NB4 (cell line): ENCODE results near the gene VKORC1.

Experiments
- MYC ChIP-seq: IDR thresholded peaks from 2 replicates; pipeline ENCODE4 v1.6.1; 2011; ENCODE audit warnings: low read depth, low read length
- POLR2A ChIP-seq: IDR thresholded peaks from 2 replicates; pipeline ENCODE4 v1.6.1; 2011; ENCODE audit warnings: mild to moderate bottlenecking; ENCODE audit not compliant: insufficient read length; ENCODE audit errors: extremely low read depth
- TF ChIP-seq, protein P1 (sequence below): IDR thresholded peaks from one replicate; pipeline ENCODE4 v1.5.1; 2012; ENCODE audit warnings: low read depth, low read length

DNA sequence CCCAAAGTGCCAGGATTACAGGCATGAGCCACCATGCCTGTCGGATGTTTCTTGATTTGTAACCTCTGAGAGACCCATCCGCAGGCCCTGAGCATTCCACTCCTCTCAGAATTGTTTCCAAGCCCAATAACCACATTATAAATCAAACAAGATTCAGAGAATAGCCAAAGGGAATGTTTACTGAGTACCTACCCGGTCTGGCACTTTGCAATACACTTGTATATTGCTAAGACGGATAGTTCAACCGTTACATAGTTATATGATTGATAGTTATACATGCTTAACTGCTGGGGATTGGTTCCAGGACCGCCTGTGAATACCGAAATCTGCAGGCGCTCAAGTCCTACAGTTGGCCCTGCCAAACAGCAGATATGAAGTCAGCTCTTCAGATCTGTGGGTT lies 19.9 kb upstream of the VKORC1 start:
- TF ChIP-seq, protein P1, sequence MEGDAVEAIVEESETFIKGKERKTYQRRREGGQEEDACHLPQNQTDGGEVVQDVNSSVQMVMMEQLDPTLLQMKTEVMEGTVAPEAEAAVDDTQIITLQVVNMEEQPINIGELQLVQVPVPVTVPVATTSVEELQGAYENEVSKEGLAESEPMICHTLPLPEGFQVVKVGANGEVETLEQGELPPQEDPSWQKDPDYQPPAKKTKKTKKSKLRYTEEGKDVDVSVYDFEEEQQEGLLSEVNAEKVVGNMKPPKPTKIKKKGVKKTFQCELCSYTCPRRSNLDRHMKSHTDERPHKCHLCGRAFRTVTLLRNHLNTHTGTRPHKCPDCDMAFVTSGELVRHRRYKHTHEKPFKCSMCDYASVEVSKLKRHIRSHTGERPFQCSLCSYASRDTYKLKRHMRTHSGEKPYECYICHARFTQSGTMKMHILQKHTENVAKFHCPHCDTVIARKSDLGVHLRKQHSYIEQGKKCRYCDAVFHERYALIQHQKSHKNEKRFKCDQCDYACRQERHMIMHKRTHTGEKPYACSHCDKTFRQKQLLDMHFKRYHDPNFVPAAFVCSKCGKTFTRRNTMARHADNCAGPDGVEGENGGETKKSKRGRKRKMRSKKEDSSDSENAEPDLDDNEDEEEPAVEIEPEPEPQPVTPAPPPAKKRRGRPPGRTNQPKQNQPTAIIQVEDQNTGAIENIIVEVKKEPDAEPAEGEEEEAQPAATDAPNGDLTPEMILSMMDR = no peak
- TF ChIP-seq POLR2A (no peak), MYC (no peak)
